Measurements from ENCODE around the gene FAAP100.

DNA sequence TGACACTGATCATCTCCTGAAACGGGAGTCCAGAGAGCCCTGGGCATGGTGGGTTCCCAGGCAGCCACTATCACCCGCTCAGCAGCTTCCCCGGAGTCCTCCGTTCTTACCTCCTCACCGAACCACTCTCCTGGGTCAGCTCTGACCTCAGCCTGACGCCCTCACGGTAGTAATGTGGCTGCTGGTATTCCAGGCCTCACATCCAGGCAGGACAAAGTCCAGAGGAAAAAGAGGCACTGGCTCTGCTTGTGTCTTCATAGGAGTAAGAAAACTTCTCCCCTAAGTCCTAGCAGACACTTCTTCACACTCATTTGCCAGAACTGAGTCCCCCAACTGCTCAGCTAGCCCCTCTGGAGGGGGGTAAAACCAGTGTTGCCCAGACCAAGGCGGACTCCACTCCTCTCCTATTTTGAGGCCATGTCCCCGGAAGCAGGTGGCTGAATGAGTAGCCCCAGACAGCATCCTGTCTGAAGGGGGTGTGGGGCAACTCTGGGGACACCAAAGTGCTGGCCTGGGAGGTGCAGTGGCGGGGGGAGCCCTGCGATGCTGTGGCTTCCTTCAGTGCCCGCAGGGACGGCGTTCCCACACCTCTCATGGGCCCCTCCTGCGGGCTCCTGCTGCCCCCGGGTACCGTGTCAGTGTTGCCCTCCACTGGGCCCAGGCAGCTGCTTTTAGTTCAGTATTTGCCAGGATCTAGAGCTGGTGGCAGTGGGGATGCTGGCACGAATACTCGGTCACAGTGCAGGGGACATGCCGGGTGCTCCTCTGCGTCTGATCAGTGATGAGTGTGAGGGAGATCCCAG, 18.6 kb downstream of the FAAP100 start:
- TF ChIP-seq, protein P1, sequence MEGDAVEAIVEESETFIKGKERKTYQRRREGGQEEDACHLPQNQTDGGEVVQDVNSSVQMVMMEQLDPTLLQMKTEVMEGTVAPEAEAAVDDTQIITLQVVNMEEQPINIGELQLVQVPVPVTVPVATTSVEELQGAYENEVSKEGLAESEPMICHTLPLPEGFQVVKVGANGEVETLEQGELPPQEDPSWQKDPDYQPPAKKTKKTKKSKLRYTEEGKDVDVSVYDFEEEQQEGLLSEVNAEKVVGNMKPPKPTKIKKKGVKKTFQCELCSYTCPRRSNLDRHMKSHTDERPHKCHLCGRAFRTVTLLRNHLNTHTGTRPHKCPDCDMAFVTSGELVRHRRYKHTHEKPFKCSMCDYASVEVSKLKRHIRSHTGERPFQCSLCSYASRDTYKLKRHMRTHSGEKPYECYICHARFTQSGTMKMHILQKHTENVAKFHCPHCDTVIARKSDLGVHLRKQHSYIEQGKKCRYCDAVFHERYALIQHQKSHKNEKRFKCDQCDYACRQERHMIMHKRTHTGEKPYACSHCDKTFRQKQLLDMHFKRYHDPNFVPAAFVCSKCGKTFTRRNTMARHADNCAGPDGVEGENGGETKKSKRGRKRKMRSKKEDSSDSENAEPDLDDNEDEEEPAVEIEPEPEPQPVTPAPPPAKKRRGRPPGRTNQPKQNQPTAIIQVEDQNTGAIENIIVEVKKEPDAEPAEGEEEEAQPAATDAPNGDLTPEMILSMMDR (IDR thresholded peaks at IDR 0.05) = no peak
- TF ChIP-seq POLR2AphosphoS5 (IDR thresholded peaks at IDR 0.05) = no peak

Data from upper lobe of left lung (tissue), 4 donors.